DMS153 treated with DMSO at 0.1 percent for 48 hours (cell line): ENCODE data around the gene GRIN2C.
"Not testable (repeated sequence)": the region's sequence is repeated elsewhere in the genome, so short reads cannot be mapped to it uniquely, and the experiment has no call there.

ENCODE experiments used
- DNase-seq: peaks from one replicate; lab custom pipeline; 2025; ENCODE audit not compliant: unreplicated experiment; lab: John Stamatoyannopoulos, UW

GRIN2C gene

DNA sequence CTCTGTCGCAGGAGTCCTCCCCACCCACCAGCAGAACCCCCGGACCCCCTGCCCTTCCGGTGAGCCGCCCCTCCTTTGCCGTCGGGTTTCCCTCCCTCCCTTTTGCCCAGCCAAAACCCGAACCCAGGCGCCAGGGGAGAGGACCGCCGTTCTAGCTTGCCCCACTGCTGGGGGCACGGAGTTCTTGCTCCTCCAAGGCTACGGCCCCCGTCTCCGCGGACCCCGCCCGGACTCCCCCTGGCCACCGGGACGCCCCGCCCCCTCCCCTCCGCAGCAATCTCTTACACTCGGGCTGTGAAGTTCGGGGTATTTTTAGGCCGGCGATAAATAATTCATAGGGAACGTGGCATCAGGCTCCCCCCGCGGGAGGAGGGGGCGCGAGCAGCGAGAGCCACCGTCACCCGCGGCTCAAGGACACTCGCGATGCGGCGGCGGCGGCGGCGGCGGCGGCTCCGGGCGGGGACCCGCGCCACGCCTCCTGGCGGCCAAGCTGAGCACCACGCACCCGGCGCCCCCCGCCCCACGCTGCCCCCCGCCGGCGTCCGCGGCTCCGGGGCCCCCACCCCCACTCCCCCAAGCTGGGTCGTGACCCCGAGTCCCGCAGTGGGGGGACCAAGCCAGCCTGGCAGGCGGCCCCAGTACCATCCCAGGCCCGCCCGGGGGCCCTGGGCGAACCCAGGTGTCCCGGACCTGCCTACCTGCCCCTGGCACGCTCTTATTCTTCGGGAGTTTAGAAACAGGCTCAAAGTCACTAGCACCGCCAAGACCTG is at the start of gene GRIN2C:
GRIN2C (minus strand) TSS at position 427 of the 770 bp plus-strand sequence. CDS start 4,793 bp downstream, outside the sequence.
- no peak for DNase-seq

- not testable (repeated sequence) for DNase-seq
Observed at GRCh38 chr17:74909097-74909496, 49.4 kb upstream of the GRIN2C start.

DNA sequence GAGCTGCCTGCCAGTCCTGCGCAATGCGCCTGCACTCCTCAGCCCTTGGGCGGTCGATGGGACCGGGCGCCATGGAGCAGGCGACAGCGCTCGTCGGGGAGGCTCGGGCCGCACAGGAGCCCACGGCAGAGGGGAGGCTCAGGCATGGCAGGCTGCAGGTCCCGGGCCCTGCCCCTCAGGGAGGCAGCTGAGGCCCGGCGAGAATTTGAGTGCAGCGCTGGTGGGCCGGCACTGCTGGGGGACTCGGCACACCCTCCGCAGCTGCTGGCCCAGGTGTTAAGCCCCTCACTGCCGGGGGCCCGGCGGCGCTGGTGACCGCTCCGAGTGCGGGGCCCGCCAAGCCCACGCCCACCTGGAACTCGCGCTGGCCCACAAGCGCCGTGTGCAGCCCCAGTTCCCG is 47.3 kb upstream of the GRIN2C start:
- no peak for DNase-seq

GRCh38 chr17:74906214-74906793 is 46.6 kb upstream of the GRIN2C start:
- not testable (repeated sequence) for DNase-seq

- DNase-seq, result no peak
Observed at GRCh38 chr17:74904687-74905409, 45.2 kb upstream of the GRIN2C start.

DNA sequence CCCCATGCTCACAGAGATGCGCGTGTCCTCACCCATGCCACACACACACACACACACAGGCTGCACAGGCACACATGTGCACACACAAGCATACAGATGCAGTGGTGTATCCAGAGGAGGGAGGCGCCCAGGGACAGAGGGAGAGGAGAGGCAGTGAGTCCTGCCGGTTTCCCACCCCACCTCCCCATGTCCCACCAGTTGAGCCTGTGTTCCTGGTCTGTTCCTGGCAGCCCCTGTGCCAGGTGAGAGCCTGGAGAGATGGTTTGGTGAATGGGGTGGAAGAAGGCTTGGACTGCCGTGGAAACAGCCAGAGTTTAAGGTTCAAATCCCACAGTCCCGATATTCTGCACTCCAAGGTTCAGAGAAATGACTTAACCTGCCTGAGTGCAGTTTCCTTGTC is 44.0 kb upstream of the GRIN2C start:
- DNase-seq, result no peak

GRCh38 chr17:74903034-74903433 is 43.3 kb upstream of the GRIN2C start:
- DNase-seq, result no peak

GRCh38 chr17:74901353-74902135 is 41.9 kb upstream of the GRIN2C start:
- no peak for DNase-seq

GRCh38 chr17:74900208-74900607 is 40.5 kb upstream of the GRIN2C start:
- no peak for DNase-seq

DNA sequence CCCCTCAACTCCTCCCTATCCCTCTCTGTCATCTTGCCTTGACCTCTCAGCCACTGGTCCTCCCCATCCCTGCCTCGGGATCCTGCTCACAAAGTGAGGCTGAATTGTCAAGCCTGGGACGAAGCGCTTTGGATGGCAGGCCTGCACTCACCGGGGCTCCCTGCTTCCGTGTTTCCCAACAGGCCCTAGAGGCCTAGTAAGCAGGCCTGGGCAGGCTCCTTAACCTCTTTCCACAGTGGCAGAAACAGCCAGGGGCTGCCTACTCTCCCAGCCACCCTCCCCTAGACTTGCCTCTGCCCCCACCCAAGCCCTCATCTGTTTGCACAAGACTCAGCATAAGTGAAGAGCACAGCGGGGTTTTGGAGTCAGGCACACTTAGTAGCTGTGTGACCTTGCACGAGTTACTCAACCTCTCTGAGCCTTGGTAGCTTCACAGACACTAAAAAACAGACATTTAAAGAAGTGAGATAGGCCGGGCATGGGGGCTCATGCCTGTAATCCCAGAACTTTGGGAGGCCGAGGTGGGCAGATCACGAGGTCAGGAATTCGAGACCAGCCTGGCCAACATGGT is 38.8 kb upstream of the GRIN2C start:
- DNase-seq, result no peak

- DNase-seq, result no peak
Observed at GRCh38 chr17:74893936-74894671, 34.4 kb upstream of the GRIN2C start.

- no peak for DNase-seq
Observed at GRCh38 chr17:74892974-74893911, 33.6 kb upstream of the GRIN2C start, which contains the start of gene FADS6. Gene FADS6 (minus strand): TSS chr17:74893633. CDS start chr17:74893595, 38 bp downstream.

DNA sequence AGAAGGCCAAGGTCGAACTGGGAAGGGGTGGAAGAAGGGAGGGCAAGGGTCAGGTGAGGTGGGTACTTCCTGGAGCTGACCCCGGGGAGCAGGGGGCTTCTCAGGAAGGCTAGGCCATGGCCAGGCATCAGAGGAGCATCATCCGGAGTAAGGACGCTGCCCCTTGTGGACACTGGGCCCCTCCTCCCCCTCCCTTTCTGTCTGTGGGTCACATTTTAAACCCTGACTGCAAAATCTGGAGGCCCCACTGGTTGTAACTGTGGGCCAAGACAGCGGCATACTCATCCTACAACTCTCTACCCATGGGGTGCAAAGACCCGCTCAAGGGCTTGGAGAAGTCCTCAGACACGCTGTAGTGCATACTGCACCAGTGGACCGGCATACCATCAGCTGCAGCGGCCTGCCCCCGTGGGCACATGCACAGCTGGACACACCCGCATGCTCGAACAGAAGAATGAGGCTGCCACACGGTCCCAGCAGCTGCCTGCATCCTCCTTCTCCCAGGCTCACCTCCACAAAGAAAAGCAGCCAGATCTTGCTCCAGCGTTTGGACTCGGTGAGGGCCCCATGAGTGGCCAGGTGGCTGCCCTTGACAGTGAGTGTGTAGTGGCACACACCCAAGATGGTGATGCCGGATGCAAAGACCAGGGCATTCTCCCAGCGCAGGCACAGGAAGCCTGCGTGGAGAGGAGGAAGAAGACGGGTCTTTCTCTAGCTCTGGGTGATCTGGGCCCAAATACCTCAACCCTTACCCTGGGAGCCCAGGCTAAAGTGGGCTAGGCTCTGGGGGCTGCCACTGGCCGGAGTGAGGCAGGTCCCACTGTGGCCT is 32.5 kb upstream of the GRIN2C start:
- DNase-seq, result no peak

- no peak for DNase-seq
Observed at GRCh38 chr17:74890554-74890953, 30.9 kb upstream of the GRIN2C start.

DNA sequence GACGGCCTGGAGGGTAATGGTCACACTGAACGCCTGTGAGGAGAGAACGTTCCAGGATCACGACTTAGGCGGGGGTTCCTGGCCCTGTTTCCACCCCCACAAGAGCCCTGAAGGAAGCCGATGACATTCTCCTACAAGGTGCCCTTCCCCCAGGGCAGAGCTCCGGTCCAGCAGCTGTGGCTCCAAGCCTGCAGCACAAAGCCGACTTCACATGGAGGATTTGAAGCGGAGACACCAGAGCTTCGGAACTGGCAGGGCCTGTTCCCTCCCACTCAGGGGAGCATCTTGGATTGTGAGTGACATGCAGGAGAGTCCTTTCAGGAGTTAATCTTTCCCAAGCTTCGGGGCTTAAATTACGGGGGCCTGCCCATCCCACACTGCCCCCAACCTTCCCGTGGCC is 28.8 kb upstream of the GRIN2C start:
- DNase-seq, result no peak

GRCh38 chr17:74883241-74883745 is 23.6 kb upstream of the GRIN2C start:
- no peak for DNase-seq

DNA sequence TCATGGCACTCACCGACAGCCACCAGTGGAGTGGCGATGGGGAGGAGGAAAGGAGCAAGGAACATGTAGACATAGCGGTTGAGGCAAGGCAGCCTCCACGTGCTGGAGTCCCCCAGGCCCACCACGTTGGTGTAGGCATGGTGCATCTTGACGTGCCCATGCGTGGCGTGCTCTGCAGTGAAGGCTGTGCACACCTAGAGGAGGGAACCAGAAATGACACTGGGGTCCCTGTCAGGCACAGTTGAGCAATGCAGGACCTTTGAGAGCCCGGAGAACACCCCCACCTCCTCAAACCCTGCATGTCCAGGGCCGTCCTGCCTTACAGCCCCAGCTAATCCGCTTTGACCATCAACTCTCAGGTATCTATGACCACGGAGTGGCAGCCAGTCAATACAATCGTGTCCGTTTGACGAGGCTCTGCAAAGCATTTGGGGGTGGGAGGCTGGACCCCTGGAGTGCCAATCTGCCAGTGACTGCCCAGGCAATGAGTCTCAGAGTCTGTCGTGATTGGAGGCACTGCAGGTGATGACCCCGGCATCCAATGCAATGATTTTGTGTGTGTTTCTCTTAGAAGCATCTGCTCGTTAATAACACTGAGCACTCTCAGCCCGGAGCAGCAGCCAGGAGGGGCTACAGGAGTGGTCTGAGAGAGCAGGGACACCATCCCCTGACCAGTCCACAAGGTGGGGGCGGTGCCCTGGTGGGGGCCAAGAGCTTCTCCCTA is 23.0 kb upstream of the GRIN2C start:
- DNase-seq, result no peak
